Breast epithelium (tissue), 3 donors: ENCODE data around the gene ARSA.

Source experiments
- CTCF ChIP-seq, 3 donors: fragments of 450-650 bp; IDR thresholded peaks; one replicate each; pipeline ENCODE4 v1.5.1; 2016 to 2017; ENCODE audit warnings: antibody characterized with exemption in 3 of 3, mild to moderate bottlenecking in 3 of 3, moderate library complexity in 3 of 3
- POLR2A ChIP-seq: fragments of 450-650 bp; IDR thresholded peaks from one replicate; pipeline ENCODE4 v1.6.1; 2016; ENCODE audit warnings: antibody characterized with exemption, mild to moderate bottlenecking, moderate library complexity
- POLR2AphosphoS5 ChIP-seq, 3 donors: sonication (generic); formaldehyde crosslinking; IDR thresholded peaks; one replicate each; pipeline ENCODE4 v1.6.1; 2017; ENCODE audit warnings: antibody characterized with exemption in 3 of 3

- TF ChIP-seq CTCF (IDR thresholded peaks at IDR 0.05) (no peak), POLR2A (no peak), POLR2AphosphoS5 (IDR thresholded peaks at IDR 0.05) (no peak)
These were observed 42.6 kb upstream of the ARSA start for GRCh38 chr22:50670513-50670912.
